Activated CD4-positive, CD25-positive, alpha-beta regulatory T cell treated with anti-CD3 and anti-CD28 coated beads, Interleukin-2, amount 50 U/mL, for 24 hours (primary cell): ENCODE data around the gene FBXO36.

Source experiments
- ATAC-seq, 2 donors: fragments of 150-1000 bp; cut with Tn5 transposase; one replicate each; pipeline ENCODE4 v1.10.0; 2021; ENCODE audit warnings: mild to moderate bottlenecking in 1 of 2, moderate library complexity in 1 of 2

FBXO36 gene

DNA sequence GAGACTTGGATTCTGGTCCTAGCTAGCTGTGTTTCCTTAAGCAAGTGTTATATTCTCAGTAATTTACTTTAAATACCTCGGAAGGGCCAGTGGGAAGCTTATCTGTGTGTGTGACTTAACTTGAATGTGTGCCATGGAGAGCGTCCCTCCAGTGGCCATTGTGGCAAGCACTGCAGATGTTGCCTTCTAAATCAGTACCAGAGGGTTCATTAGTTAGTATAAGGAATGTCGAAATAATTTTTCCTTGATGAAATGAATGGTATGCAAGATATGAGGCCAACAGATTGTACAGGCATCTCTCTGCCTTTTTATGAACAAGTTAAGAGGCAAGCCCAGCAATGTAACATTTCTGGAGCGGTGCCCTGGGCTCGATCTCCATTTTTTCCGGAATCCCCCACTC lies 52.0 kb downstream of the FBXO36 start:
- ATAC-seq, result no peak

DNA sequence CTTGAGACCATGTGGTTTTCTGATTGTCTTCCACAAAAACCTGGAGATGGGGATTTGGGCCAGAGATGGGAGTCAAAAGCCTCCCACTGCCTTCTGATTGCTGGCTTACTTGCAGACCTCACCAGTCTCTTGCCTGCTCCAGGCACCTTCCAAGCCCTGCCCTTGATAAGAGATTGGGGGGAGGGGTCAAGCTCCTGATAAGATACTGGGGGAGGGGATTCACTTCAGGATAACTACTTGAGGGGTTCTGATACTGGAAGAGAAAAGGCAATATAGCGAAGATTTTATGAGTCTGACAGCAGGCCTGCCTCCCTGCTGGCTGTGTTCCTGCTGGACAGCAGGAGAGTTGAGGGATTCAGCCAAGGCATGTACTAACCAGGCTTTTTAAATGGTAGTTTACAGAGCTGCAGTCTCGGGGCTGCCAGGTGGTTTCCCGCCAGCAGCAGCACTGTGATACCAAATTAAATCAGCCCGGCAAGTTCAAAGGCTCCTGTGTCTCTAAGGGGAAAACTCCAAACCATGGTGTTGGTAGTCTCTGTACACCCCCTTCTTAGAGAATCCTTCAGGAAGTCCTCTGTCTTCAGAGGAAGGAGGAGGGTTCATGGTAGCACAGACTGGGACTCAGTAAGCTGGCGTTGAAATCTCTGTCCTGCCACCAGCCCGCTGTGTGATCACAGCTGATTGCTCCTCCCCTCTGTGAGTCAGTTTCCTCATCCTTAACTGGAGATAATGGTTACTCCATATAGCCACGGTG lies 58.3 kb downstream of the FBXO36 start:
- peak; percentile 68 for ATAC-seq

DNA sequence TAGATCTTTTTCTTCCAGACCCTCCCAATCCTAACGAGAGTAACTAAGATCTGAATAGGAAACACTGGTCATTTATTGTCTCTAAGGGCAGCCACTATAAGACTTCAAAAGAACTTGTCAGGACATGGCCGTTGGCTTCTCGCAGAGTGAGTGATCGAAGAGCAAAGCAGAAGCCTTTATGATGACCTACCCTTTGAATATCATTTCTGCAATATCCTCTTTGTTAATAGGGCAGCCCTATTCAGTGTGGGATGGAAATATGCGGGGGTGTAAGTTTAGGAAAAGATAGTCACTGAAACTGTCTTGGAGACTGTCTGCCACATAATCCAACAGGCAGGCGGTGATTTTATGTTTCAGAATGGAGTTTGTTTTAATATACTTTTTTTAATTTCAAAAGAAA lies 70.9 kb downstream of the FBXO36 start:
- ATAC-seq, result no peak

- no peak for ATAC-seq
These were observed 74.0 kb downstream of the FBXO36 start for GRCh38 chr2:229996320-229996719.

DNA sequence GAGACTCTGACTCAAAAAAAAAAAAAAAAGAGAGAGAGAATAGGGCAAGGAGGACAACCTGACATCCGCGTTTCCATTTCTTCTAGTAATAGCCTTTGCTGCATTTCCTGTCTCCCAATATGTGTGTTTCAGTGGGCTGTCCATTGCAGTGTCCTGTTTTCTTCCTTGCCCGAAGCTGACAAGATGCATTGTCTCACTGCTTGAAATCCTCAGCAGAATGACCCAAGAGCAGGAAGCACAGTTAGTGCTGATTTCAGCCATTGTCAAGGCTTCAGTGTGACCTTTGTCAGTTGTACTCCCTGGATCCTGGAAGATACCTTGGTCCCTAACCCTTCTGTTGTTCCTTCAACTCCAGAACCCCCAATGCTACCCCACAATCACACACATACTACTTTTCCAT lies 75.3 kb downstream of the FBXO36 start:
- no peak for ATAC-seq

DNA sequence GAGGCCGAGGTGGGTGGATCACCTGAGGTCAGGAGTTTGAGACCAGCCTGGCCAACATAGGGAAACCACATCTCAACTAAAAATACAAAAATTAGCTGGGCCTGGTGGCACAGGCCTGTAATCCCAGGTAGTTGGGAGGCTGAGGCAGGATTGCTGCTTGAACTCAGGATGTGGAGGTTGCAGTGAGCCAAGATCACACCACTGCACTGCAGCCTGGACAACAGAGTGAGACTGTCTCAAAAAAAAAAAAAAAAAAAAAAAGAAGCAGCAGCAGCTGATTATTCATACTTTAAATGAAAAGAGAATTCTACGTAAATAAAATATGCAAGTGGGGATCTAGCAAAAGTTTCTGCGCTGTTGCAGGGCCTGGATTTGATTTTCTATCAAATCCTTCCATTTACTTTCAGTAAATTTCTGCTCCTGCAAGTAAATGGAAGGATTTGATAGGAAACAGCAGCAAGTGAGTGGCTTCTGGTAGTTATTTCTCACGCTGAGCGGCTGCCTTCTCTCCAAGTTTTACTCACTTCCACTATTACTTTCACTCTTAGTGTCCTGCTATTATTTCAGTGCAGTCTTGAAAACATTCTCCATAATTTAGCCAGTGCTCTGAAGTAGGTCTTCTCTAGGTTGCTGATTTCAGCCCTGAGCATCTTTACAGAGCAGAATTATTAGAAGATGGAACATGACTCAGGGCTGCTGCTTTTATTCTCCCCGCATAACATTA lies 78.0 kb downstream of the FBXO36 start:
- ATAC-seq, result peak; percentile 51 to 75

DNA sequence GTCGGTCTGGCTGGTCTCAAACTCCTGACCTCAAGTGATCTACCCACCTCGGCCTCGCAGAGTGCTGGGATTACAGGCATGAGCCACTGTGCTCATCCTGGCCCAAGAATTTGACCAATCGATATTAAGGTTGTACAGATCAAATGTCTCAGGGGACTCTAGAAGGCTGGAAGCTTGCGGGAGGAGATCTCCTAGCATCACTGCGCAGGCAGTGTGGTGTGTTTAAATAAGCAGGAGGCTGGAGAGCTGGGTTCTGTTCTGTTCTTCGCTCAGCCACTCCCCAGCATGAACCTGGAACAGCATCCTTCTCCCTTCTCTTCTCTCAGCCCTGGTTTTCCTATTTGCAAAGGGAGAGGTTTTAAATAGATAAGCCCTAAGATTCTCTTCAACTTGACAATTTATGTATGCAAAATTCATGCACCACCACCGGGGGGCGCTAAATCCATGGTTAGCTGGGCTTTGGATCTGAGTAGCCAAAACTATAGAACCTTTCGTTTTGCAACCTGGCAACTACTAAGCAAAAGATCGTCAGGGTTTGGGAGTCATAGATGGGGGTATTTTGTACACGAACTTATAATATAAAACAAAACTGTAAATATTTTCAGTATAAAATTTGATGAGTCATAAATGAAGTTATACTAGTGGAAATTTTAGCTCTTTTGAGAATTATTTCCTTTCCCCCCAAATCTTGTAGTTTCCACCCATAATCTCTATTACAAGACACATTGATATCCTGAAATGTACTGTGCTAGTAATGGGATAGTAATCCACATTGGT lies 85.8 kb downstream of the FBXO36 start:
- ATAC-seq, result peak in 1 of 2 donors; percentile 76

DNA sequence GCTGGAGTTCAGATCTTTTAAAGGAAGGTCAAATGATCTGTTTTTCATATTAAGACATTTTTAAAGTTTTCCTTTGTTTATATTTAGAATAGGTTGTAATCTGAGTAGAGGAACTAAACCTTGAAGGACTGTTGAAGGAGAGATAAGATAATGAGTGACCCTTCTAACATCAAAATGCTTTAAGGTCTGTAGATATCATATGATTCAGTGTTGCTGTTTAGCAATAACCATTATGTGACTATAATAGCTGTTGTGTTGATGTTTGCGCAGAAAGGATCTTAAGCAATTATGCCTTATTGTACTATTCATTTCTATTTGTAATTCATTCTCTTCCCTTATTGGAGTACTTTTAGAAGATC lies 86.4 kb downstream of the FBXO36 start:
- no peak for ATAC-seq

- ATAC-seq, result no peak
These were observed 88.2 kb downstream of the FBXO36 start for GRCh38 chr2:230010501-230010900.

GRCh38 chr2:230011617-230012016 lies 89.3 kb downstream of the FBXO36 start:
- ATAC-seq, result no peak

GRCh38 chr2:230012267-230012884 lies 90.1 kb downstream of the FBXO36 start:
- no peak for ATAC-seq

GRCh38 chr2:230016844-230017243 lies 94.5 kb downstream of the FBXO36 start:
- ATAC-seq, result no peak

GRCh38 chr2:230018153-230018552 lies 95.8 kb downstream of the FBXO36 start:
- ATAC-seq, result no peak

GRCh38 chr2:230019742-230020141 lies 97.4 kb downstream of the FBXO36 start:
- no peak for ATAC-seq

DNA sequence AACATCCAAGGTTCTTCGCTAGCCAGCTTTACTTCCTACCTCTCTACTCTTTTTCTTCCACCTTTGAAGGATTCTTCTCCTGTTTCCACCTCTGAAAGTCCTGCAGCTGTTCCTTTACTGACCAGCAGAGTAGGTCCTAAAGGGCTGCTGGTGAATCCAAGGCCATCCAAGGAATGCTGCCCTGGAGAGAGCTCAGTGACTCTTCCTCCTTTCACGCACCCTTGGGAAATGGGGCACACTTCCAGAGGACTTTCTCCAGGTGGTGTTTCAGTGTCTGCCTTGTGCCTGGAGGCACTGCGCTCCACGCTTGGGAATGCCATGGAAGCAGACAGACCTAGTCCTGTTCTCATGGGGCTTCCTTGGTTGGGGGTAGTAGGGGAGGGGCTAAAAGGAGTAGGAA lies 101.0 kb downstream of the FBXO36 start:
- no peak for ATAC-seq

DNA sequence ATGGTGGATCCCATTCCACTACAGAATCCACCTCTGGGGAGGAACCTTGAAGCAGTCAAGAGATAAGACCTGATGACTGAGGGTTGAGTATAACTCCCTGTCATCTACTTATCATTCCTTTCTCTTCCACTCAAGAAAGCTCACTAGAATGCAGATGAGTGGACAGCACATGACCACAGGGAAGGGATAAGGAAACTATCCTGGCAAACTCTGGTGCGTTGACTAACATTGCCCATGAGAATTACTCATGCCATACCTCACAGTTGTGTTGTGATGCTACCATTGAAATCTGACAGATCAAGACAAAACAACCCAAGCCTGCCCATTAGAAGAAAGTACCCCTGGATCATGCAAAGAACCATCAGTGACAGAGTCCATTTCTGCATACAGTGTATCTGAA lies 119.9 kb downstream of the FBXO36 start:
- ATAC-seq, result no peak

DNA sequence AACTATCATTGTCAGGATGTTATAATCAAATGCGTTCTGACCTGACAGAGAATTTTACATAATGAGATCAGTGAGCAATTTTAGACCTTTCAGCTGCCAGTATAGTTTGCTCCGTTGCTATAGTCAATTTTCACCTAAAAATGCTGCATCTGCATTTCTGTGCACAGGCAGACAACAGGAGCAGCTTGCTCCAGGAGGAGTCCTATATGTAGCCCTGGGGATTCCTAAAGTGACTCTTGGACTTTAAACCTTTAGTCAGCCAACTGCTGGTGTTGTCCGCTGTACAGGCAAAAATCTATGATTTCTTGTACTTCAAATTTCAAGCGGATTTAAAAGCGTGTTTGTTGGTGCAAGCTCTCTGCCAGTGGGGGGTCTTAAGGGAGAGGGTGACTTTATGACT lies 120.7 kb downstream of the FBXO36 start:
- no peak for ATAC-seq

DNA sequence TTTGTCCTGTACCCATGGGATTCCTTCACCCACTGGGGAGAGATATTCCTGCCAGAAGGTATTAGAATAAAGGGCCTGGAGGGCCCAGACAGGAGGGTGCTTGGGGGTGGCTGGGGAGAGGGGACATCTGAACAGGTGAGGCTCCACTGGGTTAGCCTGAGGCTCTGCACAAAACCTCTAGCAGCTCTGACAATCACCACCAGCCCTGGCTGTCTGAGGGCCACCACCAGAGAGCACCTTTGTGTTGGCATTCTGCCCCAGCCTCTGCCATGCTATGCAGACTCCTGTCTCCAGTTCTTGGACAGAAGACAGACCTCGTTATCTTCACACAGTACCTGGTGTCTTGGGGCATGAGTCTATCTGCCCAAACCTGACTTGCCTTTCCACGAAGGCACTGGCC lies 121.2 kb downstream of the FBXO36 start:
- ATAC-seq, result no peak

GRCh38 chr2:230046491-230046890 lies 124.2 kb downstream of the FBXO36 start:
- ATAC-seq, result no peak

DNA sequence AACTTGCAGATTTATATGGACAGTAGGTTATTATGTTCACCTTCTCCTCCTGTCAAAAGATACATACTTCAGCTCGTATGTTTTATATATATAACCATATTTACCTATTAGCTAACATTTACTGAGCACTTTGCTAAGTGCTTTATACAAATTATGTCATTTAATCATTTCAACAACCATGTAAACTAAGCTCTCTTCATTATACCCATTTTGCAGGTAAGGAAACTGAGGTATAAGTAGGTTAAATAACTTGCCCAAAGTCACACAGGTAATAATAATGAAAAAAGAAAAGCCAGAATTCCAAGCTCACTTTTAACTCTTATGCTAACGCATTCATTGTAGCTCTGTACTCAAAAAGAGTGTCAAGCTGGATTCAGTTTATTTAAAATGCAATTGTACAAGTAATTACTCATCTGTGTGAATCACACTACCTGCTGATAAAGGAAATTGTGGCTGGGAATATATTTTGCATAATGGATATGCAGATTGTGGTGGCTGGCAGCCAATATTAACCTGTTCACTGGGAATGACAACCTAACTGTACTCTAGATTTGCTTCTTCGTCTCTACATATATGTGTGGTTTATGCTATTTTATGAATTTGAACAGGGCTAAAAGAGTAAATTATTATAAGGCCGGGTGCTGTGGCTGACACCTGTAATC lies 125.8 kb downstream of the FBXO36 start:
- ATAC-seq, result no peak

DNA sequence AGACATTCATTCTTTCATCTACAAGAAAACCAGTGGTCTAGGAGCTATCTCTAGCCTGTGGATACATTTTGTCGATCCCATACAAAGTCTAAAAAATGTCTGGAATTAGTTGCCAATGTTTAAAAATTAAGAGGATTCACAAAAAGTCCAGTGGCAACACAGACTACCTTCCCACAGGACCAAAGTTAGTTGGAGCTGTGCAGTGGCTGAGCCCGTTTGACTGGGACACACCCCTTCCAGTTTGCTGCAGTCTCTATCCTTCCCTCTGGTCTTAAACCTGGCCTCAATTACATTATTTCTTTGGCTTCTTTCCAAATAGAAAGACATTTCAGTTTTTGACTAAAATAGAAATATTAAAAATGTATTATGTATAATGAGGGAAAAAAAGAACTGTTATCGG lies 127.8 kb downstream of the FBXO36 start:
- ATAC-seq, result no peak

DNA sequence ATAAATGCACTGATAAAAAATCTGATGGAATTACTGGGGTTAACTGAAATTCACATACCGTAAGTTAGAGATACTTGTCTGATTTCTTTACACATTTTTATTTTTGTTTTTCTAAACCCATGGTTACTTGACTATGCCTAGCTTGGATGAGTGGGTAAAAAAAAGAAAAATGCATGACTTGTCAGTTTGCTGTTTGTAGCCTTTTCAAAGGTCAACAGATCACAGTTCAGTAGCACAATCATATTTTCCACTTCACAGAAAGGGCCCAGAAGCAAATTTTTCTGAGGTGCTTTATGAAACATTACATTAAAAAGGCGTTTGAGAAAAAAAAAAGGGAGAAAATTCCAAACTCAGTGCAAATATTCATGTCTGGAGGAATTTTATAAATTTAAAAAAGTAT lies 130.0 kb downstream of the FBXO36 start:
- peak in 1 of 2 donors; percentile 42 for ATAC-seq
